Smooth muscle cell (in vitro differentiated cells): ENCODE results near the gene KIAA1217. TPM values are rescaled to one million over a fixed set of nuclear protein-coding genes. Genes with fewer than 3 reads are reported as not detected.

Source experiments
- DNase-seq: peaks from one replicate; lab custom pipeline; 2025; ENCODE audit not compliant: unreplicated experiment; lab: John Stamatoyannopoulos, UW
- H2AFZ ChIP-seq: fragments of 200-600 bp; sonication (generic); 2 replicates; pipeline ENCODE4 v1.6.0; 2016; ENCODE audit warnings: antibody characterized with exemption, low read depth, mild to moderate bottlenecking
- H3F3A ChIP-seq: fragments of 200-600 bp; sonication (generic); 2 replicates; pipeline ENCODE4 v1.6.0; 2017; ENCODE audit warnings: antibody characterized with exemption, low read depth
- H3K27ac ChIP-seq: fragments of 200-600 bp; sonication (generic); 2 replicates; pipeline ENCODE4 v1.5.1; 2016; ENCODE audit warnings: low read depth, mild to moderate bottlenecking
- H3K27me3 ChIP-seq: fragments of 200-600 bp; sonication (generic); 2 replicates; pipeline ENCODE4 v1.6.1; 2016; ENCODE audit warnings: low read depth, mild to moderate bottlenecking
- H3K36me3 ChIP-seq: fragments of 200-600 bp; sonication (generic); 2 replicates; pipeline ENCODE4 v1.5.1; 2016; ENCODE audit warnings: low read depth
- H3K4me1 ChIP-seq: fragments of 200-600 bp; sonication (generic); 2 replicates; pipeline ENCODE4 v1.5.1; 2016; ENCODE audit warnings: low read depth
- H3K4me2 ChIP-seq: fragments of 200-600 bp; sonication (generic); 2 replicates; pipeline ENCODE4 v1.6.0; 2016; ENCODE audit warnings: mild to moderate bottlenecking
- H3K4me3 ChIP-seq: fragments of 200-600 bp; sonication (generic); 2 replicates; pipeline ENCODE4 v1.5.1; 2016; ENCODE audit warnings: mild to moderate bottlenecking
- H3K79me2 ChIP-seq: fragments of 200-600 bp; sonication (generic); 2 replicates; pipeline ENCODE4 v1.6.0; 2016; ENCODE audit warnings: low read depth, mild to moderate bottlenecking
- H3K9ac ChIP-seq: fragments of 200-600 bp; sonication (generic); 2 replicates; pipeline ENCODE4 v1.6.0; 2016; ENCODE audit warnings: low read depth
- H3K9me3 ChIP-seq: fragments of 200-600 bp; sonication (generic); replicated peaks from 2 replicates; pipeline ENCODE4 v1.5.1; 2016; ENCODE audit warnings: low read depth
- H4K20me1 ChIP-seq: fragments of 200-600 bp; sonication (generic); 2 replicates; pipeline ENCODE4 v1.6.0; 2016; ENCODE audit warnings: low read depth
- WGBS: methylation state at CpG from one replicate; pipeline ENCODE4 v1.1.7; 2016; ENCODE audit warnings: low lambda C conversion rate; 5-methylcytosine and 5-hydroxymethylcytosine counted together
- polyA plus RNA-seq: library from polyadenylated mRNA; unstranded; fragments of >200 nt; fragmentation: Nextera tagmentation; extraction: Ambion mirVana; gene quantifications from 2 replicates; pipeline ENCODE4 v1.2.1, GENCODE V29; 2016
- total RNA-seq: library from RNA; depleted of rRNA; stranded (reverse); fragments of >200 nt; gene quantifications from 2 replicates; pipeline ENCODE4 v1.2.3, GENCODE V29; 2014
- TF ChIP-seq, protein P1 (sequence below): fragments of 200-600 bp; sonication (generic); IDR thresholded peaks from 2 replicates; pipeline ENCODE4 v1.5.1; 2017; ENCODE audit warnings: borderline replicate concordance, mild to moderate bottlenecking, antibody characterized with exemption; ENCODE audit not compliant: insufficient read depth, poor library complexity, severe bottlenecking

KIAA1217 gene
- total and polyA plus RNA-seq, 2 experiments from 2014 or later, result 43.3 to 68.8 TPM

GRCh38 chr10:24238519-24239247 lies 29.7 kb downstream of the KIAA1217 start:
- no peak overlapping the region for H2AFZ ChIP-seq
- peaks cover 29% of the 10 kb centered on the region for H3K4me1 ChIP-seq
- peak overlapping the region; percentile 49 for H3K4me3 ChIP-seq
- no peaks in the 10 kb centered on the region for H3K36me3 ChIP-seq
- H3F3A ChIP-seq, result no peaks in the 10 kb centered on the region
- H3K27me3 ChIP-seq, result no peaks in the 10 kb centered on the region
- no peaks in the 10 kb centered on the region for H4K20me1 ChIP-seq
- peak overlapping the region; percentile 93 for H3K27ac ChIP-seq
- H3K79me2 ChIP-seq, result peaks cover 14% of the 10 kb centered on the region
- TF ChIP-seq, protein P1, sequence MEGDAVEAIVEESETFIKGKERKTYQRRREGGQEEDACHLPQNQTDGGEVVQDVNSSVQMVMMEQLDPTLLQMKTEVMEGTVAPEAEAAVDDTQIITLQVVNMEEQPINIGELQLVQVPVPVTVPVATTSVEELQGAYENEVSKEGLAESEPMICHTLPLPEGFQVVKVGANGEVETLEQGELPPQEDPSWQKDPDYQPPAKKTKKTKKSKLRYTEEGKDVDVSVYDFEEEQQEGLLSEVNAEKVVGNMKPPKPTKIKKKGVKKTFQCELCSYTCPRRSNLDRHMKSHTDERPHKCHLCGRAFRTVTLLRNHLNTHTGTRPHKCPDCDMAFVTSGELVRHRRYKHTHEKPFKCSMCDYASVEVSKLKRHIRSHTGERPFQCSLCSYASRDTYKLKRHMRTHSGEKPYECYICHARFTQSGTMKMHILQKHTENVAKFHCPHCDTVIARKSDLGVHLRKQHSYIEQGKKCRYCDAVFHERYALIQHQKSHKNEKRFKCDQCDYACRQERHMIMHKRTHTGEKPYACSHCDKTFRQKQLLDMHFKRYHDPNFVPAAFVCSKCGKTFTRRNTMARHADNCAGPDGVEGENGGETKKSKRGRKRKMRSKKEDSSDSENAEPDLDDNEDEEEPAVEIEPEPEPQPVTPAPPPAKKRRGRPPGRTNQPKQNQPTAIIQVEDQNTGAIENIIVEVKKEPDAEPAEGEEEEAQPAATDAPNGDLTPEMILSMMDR, result no peak
- H3K9me3 ChIP-seq, result no peaks in the 10 kb centered on the region
- peak overlapping the region; percentile 80 for H3K9ac ChIP-seq
- no peak for DNase-seq
- 44% methylated on average over 13 of the region's 13 CpGs for WGBS
- peak overlapping the region; percentile 72 for H3K4me2 ChIP-seq

DNA sequence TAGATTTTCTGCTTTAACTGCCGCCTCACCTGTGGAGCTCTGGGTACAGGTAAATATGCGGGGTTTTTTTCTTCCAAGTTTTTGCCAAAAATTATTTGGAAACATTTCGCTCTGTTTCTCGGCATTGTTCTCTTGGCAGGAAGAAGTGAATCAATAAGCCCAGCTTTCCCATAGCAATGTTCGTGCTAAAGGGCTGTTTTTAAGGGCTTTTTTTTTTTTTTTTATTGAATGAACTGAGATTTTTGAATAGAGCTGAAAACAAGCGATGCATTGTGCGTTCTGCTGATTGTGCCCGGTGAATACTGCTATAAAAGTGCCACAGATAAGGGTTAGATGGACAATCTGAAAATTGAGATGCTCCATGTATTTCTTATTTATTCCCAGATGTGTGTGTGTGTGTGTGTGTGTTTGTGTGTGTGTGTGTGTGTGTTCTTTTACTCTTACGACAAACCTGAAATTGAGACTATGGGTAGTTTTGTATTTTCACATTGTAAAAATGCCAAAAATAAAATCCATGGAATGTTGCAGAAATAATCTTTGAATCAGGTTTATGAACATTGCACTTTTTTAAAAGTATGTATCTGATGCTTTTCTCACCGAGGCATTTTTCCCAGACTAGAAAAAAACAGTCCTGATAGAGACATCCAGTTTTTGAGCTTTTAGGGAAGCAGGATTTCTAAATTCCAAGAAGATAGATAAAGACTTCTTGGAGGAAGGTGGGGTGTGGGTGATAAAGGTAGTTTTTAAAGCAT lies 30.5 kb downstream of the KIAA1217 start:
- peak overlapping the region; percentile 49 for H3K4me3 ChIP-seq
- TF ChIP-seq, protein P1, result no peak
- no peak for DNase-seq
- 55% methylated on average over 10 of the region's 10 CpGs for WGBS
- no peaks in the 10 kb centered on the region for H3K36me3 ChIP-seq
- no peaks in the 10 kb centered on the region for H3F3A ChIP-seq
- no peaks in the 10 kb centered on the region for H3K9me3 ChIP-seq
- peaks cover 18% of the 10 kb centered on the region for H3K79me2 ChIP-seq
- H3K9ac ChIP-seq, result peak overlapping the region; percentile 72
- H3K27ac ChIP-seq, result peak overlapping the region; percentile 93
- peaks cover 29% of the 10 kb centered on the region for H3K4me1 ChIP-seq
- no peaks in the 10 kb centered on the region for H4K20me1 ChIP-seq
- H2AFZ ChIP-seq, result no peak overlapping the region
- no peaks in the 10 kb centered on the region for H3K27me3 ChIP-seq
- H3K4me2 ChIP-seq, result peak overlapping the region; percentile 72

- TF ChIP-seq, protein P1, result no peak
- no peaks in the 10 kb centered on the region for H3F3A ChIP-seq
- WGBS, result 48% methylated on average over 8 of the region's 8 CpGs
- peaks cover 18% of the 10 kb centered on the region for H3K79me2 ChIP-seq
- peak overlapping the region; percentile 49 for H3K4me3 ChIP-seq
- peak overlapping the region; percentile 72 for H3K9ac ChIP-seq
- H3K9me3 ChIP-seq, result no peaks in the 10 kb centered on the region
- no peak overlapping the region for H2AFZ ChIP-seq
- peak overlapping the region; percentile 93 for H3K27ac ChIP-seq
- H3K4me2 ChIP-seq, result peak overlapping the region; percentile 72
- H3K27me3 ChIP-seq, result no peaks in the 10 kb centered on the region
- no peaks in the 10 kb centered on the region for H4K20me1 ChIP-seq
- DNase-seq, result no peak
- peaks cover 29% of the 10 kb centered on the region for H3K4me1 ChIP-seq
- no peaks in the 10 kb centered on the region for H3K36me3 ChIP-seq
Measured at GRCh38 chr10:24240041-24240751, 31.3 kb downstream of the KIAA1217 start.
